ENCODE results near the gene DAB2IP. TPM values are rescaled to one million over a fixed set of nuclear protein-coding genes. Genes with fewer than 3 reads are reported as not detected.

Gene DAB2IP
- total RNA-seq, 6 experiments from 2014 or later: 15.1 to 21.6 (median 19.0) TPM

- TF ChIP-seq CTCF (IDR thresholded peaks at IDR 0.05) (no peak), POLR2A (IDR thresholded peaks at IDR 0.05) (no peak)
- Histone ChIP-seq H3K27ac (no peak overlapping the region), H3K27me3 (no peaks in the 10 kb centered on the region), H3K4me1 (peaks cover 0 to 27% (median 12%) of the 10 kb centered on the region in 4 donors), H3K36me3 (no peaks in the 10 kb centered on the region), H3K4me3 (no peak overlapping the region), H3K9me3 (no peaks in the 10 kb centered on the region)
- intact Hi-C loops (cut with DNase I): no loop called here
- no peak for ATAC-seq
- WGBS (ENCODE audit: insufficient coverage, low coverage, low lambda C conversion rate, missing lambda C conversion rate): 53% methylated on average over 4 of the region's 7 CpGs
- no peak for DNase-seq
Measured at GRCh38 chr9:121635300-121635876, 16.0 kb upstream of the DAB2IP start.

- Histone ChIP-seq H3K36me3 (no peaks in the 10 kb centered on the region), H3K4me1 (peaks cover 0 to 27% (median 13%) of the 10 kb centered on the region in 4 donors), H3K27ac (no peak overlapping the region), H3K4me3 (no peak overlapping the region), H3K9me3 (no peaks in the 10 kb centered on the region), H3K27me3 (no peaks in the 10 kb centered on the region)
- DNase-seq (no peak), ATAC-seq (no peak)
- TF ChIP-seq POLR2A (IDR thresholded peaks at IDR 0.05) (no peak), CTCF (IDR thresholded peaks at IDR 0.05) (no peak)
- 52% methylated on average over 5 of the region's 12 CpGs for WGBS (ENCODE audit: insufficient coverage, low coverage, low lambda C conversion rate, missing lambda C conversion rate)
- intact Hi-C loops (cut with DNase I): no loop called here
Measured at GRCh38 chr9:121636341-121636865, 15.0 kb upstream of the DAB2IP start.

GRCh38 chr9:121636978-121637712, 14.3 kb upstream of the DAB2IP start:
- Histone ChIP-seq H3K4me1 (peaks cover 0 to 27% (median 13%) of the 10 kb centered on the region in 4 donors), H3K4me3 (no peak overlapping the region), H3K36me3 (no peaks in the 10 kb centered on the region), H3K27ac (no peak overlapping the region), H3K9me3 (no peaks in the 10 kb centered on the region), H3K27me3 (no peaks in the 10 kb centered on the region)
- TF ChIP-seq CTCF (IDR thresholded peaks at IDR 0.05) (no peak), POLR2A (IDR thresholded peaks at IDR 0.05) (no peak)
- DNase-seq (no peak), ATAC-seq (no peak)
- 100% methylated on average over 2 of the region's 10 CpGs for WGBS (ENCODE audit: insufficient coverage, low coverage, low lambda C conversion rate, missing lambda C conversion rate)
- intact Hi-C loops (cut with DNase I): no loop called here

GRCh38 chr9:121637713-121638220, 13.7 kb upstream of the DAB2IP start:
- peak; percentile 7 to 60 (median 42) for ATAC-seq
- intact Hi-C loops (cut with DNase I): no loop called here
- 35% methylated on average over 7 of the region's 8 CpGs for WGBS (ENCODE audit: insufficient coverage, low coverage, low lambda C conversion rate, missing lambda C conversion rate)
- Histone ChIP-seq H3K36me3 (no peaks in the 10 kb centered on the region), H3K9me3 (no peaks in the 10 kb centered on the region), H3K4me3 (no peak overlapping the region), H3K27ac (no peak overlapping the region), H3K27me3 (no peaks in the 10 kb centered on the region), H3K4me1 (peaks cover 0 to 27% (median 13%) of the 10 kb centered on the region in 4 donors)
- DNase-seq: peak in 1 of 3 donors; percentile 62
- TF ChIP-seq CTCF (IDR thresholded peaks at IDR 0.05): no peak
- no peak for TF ChIP-seq POLR2A (IDR thresholded peaks at IDR 0.05)
